Hippocampal formation (tissue), 2 donors: ENCODE measurements around the gene KLHL6.

Source experiments
- DNase-seq, 2 donors: peaks; one replicate each; lab custom pipeline; 2025; lab: John Stamatoyannopoulos, UW

The KLHL6 gene

DNA sequence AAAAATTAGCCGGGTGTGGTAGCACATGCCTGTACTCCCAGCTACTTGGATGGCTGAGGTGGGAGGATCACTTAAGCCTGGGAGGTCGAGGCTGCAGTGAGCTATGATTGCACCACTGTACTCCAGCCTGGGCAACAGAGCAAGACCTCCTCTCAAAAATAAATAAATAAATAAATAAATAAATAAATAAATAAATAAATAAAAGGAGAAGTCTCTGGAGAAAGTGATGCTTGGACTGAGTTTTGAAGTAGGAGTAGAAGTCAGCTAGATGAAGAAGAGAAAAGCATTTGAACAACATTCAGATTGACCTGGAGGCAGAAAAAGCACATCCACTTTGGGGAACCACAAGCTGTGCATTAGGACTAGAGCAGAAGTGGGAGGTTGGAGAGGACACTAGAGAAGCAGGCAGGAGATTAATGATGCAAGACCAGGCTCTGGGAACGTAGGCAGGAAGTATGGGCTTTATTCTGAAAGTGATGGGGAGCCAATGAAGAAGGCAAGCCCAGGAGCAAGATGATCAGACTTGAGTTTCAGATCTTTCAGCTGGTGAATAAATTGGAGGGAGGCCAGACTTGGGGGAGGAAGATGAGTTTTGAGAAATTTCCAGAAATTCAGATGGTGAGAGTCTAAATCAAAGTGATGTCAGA, 48.7 kb downstream of the KLHL6 start:
- no peak for DNase-seq

DNA sequence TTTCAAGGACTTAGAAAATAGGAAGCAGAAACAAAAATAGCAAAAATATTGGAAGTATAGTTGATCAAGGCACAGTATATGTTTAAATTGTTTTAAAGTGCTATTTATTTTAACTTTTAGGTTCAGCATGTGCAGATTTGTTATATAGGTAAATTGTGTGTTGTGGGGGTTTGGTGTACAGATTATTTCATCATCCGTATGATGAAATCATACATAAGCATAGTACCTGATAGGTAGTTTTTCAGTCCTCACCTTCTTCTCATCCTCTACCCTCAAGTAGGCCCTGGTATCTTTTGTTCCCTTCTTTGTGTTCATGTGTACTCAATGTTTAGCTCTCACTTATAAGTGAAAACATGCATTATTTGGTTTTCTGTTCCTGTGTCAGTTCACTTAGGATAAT, 50.9 kb downstream of the KLHL6 start:
- no peak for DNase-seq

DNA sequence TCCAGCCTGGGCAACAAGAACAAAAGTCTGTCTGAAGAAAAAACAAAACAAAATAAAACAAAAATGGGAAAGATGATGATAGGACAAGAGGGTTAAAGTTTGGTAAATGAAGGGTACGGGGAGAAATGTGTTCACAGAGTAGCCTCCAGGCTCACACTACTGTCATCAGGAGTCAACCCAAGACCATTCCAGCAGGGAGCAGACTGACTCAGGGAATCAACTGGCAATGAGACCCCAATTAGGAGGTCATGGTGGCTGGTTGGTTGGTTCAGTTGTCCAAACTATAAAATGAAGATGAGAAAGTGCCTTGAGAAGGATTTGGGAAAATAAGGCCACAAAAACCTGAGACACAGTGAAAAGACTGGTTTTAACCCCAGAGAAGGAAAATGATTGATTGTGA, 51.8 kb downstream of the KLHL6 start:
- DNase-seq = no peak

DNA sequence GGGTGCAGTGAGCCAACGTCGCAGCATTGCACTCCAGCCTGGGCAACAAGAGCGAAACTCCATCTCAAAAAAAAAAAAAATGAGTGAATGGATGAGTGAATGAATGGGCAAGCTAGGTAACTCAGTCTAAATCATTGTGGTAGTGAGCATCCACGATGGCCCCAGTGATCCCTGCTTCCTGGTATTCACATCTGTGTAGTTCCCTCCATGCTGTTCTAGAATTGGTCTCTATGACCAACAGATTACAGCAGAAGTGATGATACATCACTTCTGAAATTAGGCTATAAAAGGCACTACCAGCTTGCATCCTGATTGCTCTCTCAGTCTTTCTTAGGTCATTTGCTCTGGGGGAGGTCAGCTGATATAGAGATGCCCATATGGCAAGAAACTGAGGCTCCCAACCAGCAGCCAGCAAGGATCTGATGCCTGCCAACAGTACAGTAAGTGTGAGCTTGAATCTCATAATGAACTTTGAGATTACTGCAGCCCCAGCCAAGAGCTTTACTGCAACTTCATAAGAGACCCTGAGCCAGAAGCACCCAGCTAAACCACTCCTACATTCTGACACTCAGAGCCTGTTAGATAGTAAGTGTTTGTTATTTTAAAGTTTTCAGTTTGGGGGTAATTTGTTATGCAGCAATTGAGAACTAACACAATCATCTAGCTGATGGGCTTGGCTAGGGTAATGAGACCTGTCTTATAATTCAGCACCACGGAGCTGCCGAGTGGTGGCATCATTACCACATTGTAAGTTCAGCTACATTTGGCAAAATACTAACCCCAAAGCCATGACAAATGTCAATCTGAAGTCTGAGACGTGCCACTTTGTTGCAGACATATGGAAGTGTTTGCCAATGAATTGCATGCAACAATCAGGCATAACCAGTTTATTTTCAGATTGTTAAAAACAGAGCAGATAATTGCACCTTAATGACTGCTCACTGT, 53.0 kb downstream of the KLHL6 start:
- peak; percentile 17 to 51 for DNase-seq

DNA sequence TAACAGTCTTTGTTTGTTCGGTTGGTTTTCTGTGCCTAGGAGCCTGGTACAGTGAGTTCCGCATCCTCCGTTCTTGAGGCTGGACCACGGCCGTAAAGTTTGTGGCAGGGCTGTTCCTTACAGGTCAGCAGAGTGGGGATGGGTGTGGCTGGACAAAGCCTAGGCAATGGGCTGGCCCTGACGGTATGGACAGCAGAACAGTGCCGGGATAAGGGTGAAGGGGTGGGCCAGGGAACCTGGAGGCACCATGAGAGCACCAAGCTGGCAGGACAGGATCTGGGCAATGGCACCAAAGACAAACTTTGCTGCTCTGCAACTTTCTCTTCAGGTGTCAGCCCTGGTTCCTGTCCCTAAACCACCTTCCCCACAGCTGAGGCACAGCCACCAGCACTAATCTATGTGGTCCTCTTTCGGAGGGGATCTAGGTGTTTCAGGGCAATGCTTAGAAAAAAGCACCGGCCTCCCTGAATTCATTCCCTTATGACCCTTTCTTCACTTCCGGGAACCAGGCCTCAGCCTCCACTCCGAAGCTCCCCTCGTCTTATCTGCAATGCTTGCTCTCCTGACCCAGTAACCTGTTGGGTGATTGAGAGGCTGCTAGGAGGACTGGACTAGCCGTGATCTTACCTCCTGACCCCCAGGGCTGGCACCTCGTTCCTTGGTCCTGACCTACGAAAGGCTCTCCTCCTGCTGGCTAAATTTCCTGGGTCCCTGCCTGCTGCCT, 54.4 kb downstream of the KLHL6 start:
- DNase-seq = no peak

DNA sequence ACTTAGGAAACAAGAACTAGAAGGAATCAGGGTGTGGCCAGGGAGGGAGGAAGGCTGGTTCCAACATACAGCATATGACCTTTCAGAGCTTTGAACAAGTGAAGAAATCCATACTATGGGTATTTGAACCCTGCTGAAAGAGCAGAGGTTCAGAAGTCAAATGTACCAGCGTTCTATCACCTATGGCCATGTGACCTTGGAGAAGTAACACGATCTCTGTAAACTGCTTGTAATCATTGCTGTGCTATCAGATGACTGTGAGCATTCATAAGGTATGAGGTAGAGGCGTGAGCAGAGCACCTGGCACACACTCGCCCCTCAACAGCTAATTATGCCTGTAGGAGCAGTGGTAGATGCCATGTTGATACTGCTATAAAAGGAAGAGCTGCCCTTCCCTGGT, 55.2 kb downstream of the KLHL6 start:
- DNase-seq = no peak

DNA sequence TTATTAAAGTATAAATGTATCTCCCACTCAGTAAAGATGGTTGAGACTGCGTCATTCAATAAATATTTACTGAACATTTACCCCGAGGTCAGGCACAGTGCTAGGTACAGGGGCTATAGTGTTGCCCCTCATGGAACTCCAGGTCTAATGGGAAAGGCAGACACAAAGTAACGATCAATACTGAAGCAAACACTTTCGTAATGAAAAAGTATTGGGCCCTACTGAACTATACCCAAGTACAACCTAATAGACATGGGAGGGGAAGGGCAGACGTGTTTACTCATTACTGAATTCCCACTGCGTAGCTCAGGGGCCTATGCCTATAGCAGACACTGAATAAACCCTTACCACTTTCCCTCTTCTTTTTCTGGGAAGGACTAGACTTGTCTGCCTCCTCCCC, 56.9 kb downstream of the KLHL6 start:
- DNase-seq = no peak

DNA sequence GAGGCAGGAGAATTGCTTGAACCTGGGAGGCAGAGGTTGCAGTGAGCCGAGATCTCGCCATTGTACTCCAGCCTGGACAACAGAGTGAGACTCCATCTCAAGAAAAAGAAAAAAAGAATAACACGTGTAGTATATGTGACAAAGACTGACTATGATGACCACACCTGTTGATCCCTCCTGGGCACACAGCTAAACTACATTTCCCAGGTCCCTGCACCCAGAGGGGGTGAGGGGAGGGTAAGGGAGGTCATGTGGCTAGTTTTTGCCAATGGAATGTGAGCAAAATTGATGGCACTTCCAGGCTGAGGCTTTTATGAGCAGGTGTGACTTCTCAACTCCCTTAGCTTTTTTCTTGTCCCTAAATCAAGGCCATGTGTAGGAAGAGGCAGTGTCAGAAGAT, 58.2 kb downstream of the KLHL6 start:
- DNase-seq = no peak

DNA sequence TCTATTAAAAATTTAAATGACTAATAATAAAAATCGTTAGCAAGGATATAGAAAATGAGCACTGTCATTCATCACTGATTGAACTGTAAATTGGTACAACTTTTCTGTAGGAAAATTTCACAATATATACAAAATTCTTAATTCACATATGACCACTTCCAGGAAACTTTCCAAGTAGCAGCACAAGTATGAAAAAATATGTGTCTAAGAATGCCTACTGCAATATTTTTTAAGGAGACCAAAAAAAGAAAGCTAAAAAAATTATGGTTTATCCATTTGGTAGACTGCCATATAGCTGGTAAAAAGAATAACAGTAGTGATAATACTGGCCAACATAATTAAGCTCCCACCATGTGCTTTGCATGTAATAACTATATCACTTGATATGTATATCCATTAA, 59.2 kb downstream of the KLHL6 start:
- no peak for DNase-seq

DNA sequence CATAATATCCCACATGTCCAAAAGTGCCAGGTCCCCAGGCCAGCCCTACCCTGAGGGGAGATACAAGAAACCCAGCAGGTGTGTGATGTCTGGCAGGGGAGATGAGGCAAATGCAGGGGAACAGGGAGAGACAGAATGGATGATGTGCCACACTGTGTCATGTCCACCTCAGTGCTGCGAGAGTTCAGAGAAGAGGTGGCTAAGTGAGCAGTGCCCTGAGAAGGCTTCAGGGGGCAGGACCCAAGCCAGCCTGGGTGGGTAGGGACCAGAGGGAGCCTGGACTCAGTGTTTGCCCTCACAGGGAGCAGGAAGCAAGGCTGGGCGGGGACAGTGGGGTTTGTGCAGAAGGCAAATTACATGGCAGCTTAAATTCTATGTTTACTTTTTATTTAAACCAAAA, 61.2 kb downstream of the KLHL6 start:
- no peak for DNase-seq

DNA sequence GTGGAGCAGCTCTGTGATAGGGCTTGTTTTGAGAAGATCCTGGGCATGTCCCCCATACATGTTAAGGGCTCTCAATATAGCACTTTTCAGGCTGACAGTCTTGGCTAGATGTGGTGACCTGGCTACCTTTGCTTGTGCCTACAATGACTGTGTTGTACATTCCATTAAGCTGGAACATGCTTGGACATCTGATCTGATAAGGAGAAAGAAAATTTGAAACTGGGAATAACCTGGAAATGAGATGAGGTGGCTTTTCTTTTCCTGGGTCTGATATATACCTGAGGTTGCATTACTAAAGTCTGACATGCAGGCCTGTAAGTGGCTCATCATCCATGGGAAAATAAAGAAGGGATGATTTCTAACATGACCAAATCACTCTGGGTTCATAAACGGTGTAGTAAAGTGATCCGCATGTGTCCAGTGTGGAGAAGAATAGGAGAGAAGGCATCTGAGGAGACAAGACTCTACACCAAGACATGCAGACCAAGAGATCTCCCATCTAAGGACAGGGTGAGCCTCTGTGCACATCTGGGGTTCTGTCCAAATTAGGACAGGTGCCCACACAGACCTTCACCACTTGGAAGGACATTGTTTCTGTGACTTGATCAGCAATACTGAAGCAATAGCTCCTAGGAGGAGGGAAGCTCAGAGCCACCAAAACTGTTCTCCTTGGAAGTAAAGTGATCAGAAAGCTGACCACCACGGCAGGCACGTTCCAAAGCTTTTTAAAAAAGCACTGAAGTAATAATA, 62.0 kb downstream of the KLHL6 start:
- DNase-seq = no peak

DNA sequence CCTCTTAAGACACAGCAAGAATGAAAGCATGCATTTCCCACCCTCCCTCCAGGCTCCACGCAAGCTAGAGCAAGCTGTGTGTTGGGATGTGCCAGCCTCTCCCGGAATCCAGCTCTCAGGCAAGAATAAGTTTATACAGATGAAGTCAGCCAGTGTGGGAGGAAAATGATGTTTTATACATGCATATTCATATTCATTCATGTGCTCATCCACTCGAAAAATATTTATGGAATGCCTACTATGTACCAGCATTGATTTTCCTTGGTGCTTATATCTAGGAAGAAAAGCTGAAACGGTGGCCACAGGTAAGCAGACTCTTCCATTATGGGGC, 62.7 kb downstream of the KLHL6 start:
- no peak for DNase-seq

DNA sequence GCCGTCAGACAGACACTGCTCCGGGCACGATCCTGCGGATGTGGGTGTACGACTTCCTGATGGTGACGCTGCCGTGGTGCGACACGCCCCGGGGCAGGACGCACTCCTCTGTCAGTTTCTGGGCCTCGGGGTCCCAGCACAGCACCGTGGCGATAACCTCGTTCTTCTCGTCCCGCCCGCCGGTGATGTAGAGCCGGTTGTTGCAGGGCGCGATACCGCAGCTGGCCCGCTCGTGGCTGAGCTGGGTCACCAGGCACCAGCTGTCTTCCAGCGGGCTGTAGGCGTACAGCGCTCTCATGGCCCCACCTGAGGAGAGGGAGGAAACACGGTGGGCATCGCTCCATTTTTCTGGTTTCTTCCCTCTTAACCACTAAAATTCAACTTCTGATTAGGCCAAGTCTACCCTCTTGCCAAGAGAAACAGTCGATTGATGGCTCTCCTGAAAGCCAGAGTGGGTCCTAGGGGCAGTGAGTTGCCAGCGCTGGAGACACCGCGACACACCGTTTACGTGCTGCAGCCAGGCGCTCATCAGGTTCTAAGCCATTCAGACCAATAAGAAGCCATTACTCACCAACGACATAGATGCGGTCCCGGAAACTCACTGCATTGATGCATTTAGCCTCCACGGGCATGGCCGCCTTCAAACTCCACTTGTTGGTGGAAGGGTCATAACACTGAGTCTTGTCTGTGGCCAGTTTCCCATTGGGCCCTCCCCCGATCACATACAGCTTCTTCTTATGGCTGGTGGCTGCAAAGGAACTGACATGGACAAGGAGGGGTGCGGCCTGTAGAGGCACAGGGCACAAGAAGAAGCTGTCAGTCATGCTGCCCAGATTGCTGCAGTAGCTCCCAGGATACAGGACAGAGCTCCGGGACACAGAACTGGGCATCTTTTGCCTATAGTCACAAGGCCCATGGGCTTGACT, 63.3 kb downstream of the KLHL6 start:
- DNase-seq = no peak

DNA sequence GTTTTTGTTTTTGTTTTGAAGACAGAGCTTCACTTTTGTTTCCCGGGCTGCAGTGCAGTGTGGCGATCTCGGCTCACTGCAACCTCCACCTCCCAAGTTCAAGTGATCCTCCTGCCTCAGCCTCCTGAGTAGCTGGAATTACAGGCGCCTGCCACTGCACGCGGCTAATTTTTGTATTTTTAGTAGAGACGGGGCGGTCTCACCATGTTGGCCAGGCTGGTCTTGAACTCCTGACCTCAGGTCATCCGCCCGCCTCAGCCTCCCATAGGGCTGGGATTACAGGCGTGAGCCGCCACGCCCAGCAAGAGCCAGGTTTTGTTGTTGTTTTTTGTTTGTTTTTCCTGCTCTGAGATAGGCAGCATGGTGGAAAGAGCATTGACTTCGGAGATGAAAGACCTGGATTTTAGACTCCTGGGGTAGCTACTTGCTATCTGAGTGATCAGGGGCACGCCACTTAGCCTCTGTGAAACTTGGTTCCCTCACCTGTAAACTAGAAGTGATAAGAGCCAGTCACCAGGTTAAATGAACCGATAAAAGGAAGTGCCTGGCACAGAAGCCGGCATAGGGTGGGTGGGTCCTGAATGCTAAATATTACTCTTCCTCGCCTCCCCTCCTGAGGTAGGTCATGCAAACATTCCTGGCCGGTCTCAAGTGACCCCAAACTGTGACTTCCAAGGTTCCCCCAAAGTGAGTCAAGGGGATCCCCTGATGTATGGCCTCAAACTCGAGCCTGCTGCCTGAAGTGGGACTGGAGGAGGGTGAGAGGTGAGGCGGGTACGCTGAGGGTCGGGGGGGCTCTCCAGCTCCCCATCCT, 64.2 kb downstream of the KLHL6 start:
- DNase-seq = no peak

DNA sequence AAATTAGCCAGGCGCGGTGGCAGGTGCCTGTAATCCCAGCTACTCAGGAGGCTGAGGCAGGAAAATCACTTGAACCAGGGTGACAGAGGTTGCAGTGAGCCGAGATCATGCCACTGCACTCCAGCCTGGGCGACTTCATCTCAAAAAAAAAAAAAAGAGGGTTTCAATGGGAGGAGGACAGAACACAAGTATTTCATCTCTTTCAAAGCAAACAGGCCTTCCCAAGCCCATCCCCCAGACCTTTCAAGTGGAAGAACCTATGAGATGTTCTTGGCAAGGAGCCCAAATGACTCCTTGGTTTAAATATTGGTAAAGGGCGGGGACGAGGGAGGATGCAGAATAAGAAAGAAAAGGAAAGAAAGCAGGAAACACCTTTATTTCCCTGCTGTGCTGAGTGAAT, 64.9 kb downstream of the KLHL6 start:
- no peak for DNase-seq

DNA sequence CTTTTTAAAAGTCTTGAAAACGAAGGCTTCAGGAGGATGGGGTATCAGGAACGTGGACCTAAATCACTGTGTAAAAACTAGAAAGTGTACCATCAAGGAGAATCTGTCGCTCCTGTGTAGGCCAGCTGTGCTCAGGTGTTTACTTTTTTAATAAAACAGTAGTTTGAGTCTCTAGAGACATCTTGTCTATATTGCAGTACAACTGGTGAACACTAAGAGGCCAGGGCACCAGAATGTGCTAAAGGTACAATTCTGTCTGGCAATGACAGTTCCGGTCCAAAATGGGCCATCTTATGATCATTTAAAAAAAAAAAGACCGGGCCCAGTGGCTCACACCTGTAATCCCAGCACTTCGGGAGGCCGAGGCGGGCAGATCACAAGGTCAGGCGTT, 65.3 kb downstream of the KLHL6 start:
- no peak for DNase-seq

DNA sequence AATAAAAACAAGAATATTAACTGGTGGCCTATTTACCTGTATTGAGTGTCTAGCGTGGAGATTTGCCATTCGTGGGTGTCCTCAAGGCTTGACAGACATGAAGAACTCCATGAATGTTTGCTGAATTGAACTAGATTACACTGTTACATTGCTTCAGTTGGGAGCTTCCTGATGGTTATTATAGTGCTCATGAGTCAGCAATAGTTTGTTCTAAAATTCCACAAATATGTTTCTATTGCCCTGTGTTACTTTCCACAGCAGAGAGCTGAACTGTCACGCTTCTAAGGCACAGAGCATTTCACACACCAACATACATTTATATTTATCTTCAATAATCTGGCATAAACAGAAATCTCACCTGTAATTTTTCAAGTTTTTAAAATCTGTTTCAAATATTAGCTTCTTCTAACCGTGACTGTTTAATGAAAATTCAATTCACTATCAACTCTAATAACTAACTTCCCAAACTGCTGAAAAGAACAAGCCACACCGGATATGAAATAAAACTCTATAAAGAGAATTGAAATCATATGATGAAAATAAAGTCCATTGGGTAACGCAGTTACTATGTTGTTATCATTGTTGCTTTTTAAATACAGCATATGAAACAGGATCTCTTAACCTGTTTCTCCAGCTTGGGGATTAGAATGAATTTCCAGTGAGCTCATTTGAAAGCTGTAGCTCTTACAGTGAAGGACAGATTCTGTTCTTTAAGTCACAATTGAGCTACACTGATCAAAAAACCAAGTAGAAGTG, 65.9 kb downstream of the KLHL6 start:
- no peak for DNase-seq

DNA sequence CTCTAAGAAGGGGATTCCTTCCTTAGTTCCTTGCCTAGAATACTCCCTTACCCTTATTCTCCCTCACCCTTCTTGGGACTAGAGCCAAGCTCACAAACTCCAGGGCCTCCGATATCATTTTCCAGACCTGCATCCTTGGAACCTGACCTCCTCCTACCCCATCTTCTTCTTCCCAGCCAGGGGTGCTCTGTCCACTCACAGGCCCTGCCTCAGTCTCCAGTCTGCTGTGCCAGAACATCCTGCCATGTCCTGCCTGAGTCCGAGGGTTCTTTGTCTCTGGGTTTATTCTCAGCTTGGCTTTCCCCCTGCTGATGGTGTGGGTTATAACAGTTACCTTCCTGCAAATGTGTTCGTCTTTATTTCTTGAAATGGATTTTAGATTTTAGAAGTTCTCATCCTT, 67.2 kb downstream of the KLHL6 start:
- DNase-seq = no peak

DNA sequence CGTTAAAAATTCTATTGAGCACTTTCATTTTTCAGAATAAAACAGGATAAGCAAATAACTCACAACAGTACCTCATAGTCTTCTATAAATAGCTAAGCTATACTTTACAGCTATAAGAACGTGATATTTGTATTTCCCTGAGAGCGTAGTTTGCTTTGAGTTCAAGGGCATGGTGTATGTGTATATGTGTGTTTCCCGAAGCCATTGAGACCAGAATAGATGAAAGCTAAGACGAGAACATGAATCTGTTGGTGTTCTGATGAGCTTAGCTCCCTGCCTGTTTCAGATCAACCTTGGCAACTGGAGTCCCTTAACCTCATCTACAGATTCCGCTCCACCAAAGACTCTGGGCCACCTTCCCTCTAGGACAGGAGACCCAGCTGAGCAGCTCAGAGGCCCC, 67.6 kb downstream of the KLHL6 start:
- DNase-seq = no peak

DNA sequence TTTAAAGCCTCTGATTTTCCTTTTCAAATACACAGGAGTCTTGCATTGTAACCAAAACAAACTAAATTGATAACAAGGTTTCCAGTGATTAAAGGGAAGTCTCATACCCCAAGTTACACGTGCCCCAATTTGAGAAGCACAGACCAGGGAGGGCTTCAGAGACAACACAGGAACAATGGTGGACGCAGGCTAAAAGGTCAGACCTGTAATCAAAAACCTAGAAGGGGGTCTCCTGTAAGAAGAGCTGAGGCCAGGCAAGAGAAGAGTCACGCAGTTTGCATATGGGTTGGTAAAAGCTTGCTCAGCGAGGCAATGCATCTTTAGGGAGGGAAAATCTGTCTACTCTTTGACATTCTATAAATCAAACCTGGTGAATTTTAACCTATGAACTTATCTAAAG, 68.5 kb downstream of the KLHL6 start:
- DNase-seq = no peak
